ENCODE measurements around the gene TSPAN4.

Gene TSPAN4

DNA sequence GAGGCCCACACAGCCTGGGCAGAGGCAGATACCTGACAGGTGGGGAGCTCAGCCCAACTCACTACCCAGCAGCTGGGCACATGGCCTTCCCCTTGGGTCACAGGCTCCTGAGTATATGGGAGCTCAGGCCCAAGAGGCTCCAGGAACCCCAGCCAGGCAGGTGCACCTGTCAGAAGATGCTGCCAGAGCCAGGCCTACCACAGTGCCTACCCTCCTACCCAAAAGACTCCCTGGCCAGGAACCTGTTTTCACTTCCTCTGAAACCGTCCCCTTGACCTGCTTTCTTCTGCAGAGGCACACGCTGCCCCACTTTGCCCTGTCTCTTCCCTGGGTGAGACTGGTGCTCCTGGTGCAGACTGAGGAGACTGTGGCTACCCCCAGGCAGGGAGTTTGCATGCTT is 65.0 kb downstream of the TSPAN4 start:
- no peak overlapping the region for H3K18ac ChIP-seq (ENCODE audit: low read length)
- H3K4me2 ChIP-seq (ENCODE audit: low read length) = no peak overlapping the region
- H3K27ac ChIP-seq (ENCODE audit: low read depth, low read length) = no peak overlapping the region
- no peaks in the 10 kb centered on the region for H3K27me3 ChIP-seq (ENCODE audit: insufficient read depth, low read length, poor library complexity)
- no peak overlapping the region for H3K23ac ChIP-seq (ENCODE audit: low read length)
- no peak overlapping the region for H4K8ac ChIP-seq (ENCODE audit: low read depth, low read length)
- H3K4me1 ChIP-seq (ENCODE audit: control insufficient read depth, low read depth, low read length) = peaks cover 2% of the 10 kb centered on the region
- H3K9ac ChIP-seq (ENCODE audit: low read length) = no peak overlapping the region
- H3K4me3 ChIP-seq (ENCODE audit: low read length) = no peak overlapping the region
- H2BK120ac ChIP-seq (ENCODE audit: low read depth, low read length) = no peak overlapping the region
- DNase-seq = no peak
- no peak overlapping the region for H3K4ac ChIP-seq (ENCODE audit: low read depth, low read length)
- WGBS (ENCODE audit: extremely low coverage, insufficient coverage, low lambda C conversion rate) = no CpG with 5 or more reads among the region's 2 CpGs
- H3K36me3 ChIP-seq (ENCODE audit: control insufficient read depth, insufficient read depth, low read length) = peaks cover 9% of the 10 kb centered on the region
- H2BK5ac ChIP-seq (ENCODE audit: low read length) = no peak overlapping the region
- peaks cover 24% of the 10 kb centered on the region for H3K79me2 ChIP-seq (ENCODE audit: control insufficient read depth, insufficient read depth, low read length)
- H3K56ac ChIP-seq (ENCODE audit: low read length) = no peak overlapping the region
- no peak overlapping the region for H2BK15ac ChIP-seq (replicated peaks; ENCODE audit: low read depth)
- peaks cover 17% of the 10 kb centered on the region for H3K79me1 ChIP-seq (ENCODE audit: low read length)
- no peak overlapping the region for H4K5ac ChIP-seq (ENCODE audit: low read length)
- H2AK5ac ChIP-seq (ENCODE audit: low read length) = no peak overlapping the region

DNA sequence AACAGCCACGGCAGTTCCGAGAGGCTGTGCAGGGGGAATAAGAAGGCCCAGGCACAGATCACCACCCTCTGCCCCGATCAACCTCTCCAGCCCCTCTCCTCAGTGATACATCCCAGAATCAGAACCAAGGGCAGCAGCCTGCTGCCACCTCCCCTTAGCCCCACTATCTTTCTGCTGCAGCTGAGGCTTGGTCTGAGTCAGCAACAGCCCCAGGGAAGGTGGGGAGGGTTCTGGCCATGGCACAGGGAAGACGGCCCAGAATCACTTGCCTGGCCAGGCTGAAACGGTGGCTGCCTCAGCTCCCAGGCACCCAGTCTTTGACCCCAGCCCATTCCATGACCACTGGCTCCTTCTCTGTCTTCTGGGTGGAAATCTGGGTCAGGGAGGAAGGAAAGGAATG is 65.6 kb downstream of the TSPAN4 start:
- no CpG with 5 or more reads among the region's 5 CpGs for WGBS (ENCODE audit: extremely low coverage, insufficient coverage, low lambda C conversion rate)
- no peak overlapping the region for H3K18ac ChIP-seq (ENCODE audit: low read length)
- H3K23ac ChIP-seq (ENCODE audit: low read length) = no peak overlapping the region
- peaks cover 2% of the 10 kb centered on the region for H3K4me1 ChIP-seq (ENCODE audit: control insufficient read depth, low read depth, low read length)
- H3K56ac ChIP-seq (ENCODE audit: low read length) = no peak overlapping the region
- peaks cover 4% of the 10 kb centered on the region for H3K36me3 ChIP-seq (ENCODE audit: control insufficient read depth, insufficient read depth, low read length)
- no peaks in the 10 kb centered on the region for H3K27me3 ChIP-seq (ENCODE audit: insufficient read depth, low read length, poor library complexity)
- no peak overlapping the region for H2BK15ac ChIP-seq (replicated peaks; ENCODE audit: low read depth)
- no peak overlapping the region for H2AK5ac ChIP-seq (ENCODE audit: low read length)
- peaks cover 24% of the 10 kb centered on the region for H3K79me2 ChIP-seq (ENCODE audit: control insufficient read depth, insufficient read depth, low read length)
- no peak overlapping the region for H2BK120ac ChIP-seq (ENCODE audit: low read depth, low read length)
- H3K79me1 ChIP-seq (ENCODE audit: low read length) = peaks cover 17% of the 10 kb centered on the region
- no peak overlapping the region for H4K5ac ChIP-seq (ENCODE audit: low read length)
- DNase-seq = no peak
- H3K27ac ChIP-seq (ENCODE audit: low read depth, low read length) = no peak overlapping the region
- no peak overlapping the region for H2BK5ac ChIP-seq (ENCODE audit: low read length)
- H3K4me3 ChIP-seq (ENCODE audit: low read length) = no peak overlapping the region
- no peak overlapping the region for H3K9ac ChIP-seq (ENCODE audit: low read length)
- no peak overlapping the region for H3K4ac ChIP-seq (ENCODE audit: low read depth, low read length)
- H4K8ac ChIP-seq (ENCODE audit: low read depth, low read length) = no peak overlapping the region
- no peak overlapping the region for H3K4me2 ChIP-seq (ENCODE audit: low read length)

DNA sequence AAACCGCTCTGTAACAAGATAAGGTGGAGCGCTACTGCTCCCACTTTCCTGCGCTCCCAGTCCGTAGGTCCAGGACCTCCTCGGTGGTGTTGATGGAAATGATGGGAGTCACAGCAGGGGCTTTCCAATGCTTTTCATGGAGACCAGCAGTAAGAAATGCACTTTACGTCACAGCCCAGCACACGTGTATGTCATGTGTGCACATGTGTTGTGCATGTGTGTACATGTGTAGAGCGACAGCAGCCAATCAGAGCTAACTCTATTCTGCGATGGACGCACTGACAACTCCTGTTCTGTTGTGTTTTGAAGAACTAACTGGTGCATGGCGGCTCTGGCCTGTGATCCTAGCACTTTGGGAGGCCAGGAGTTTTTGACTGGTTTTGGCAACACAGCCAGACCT is 66.8 kb downstream of the TSPAN4 start:
- peaks cover 17% of the 10 kb centered on the region for H3K79me1 ChIP-seq (ENCODE audit: low read length)
- no peak overlapping the region for H2BK120ac ChIP-seq (ENCODE audit: low read depth, low read length)
- no CpG with 5 or more reads among the region's 11 CpGs for WGBS (ENCODE audit: extremely low coverage, insufficient coverage, low lambda C conversion rate)
- no peaks in the 10 kb centered on the region for H3K27me3 ChIP-seq (ENCODE audit: insufficient read depth, low read length, poor library complexity)
- no peak overlapping the region for H3K27ac ChIP-seq (ENCODE audit: low read depth, low read length)
- peaks cover 2% of the 10 kb centered on the region for H3K4me1 ChIP-seq (ENCODE audit: control insufficient read depth, low read depth, low read length)
- H3K79me2 ChIP-seq (ENCODE audit: control insufficient read depth, insufficient read depth, low read length) = peaks cover 24% of the 10 kb centered on the region
- H4K8ac ChIP-seq (ENCODE audit: low read depth, low read length) = no peak overlapping the region
- no peak overlapping the region for H2AK5ac ChIP-seq (ENCODE audit: low read length)
- H3K23ac ChIP-seq (ENCODE audit: low read length) = no peak overlapping the region
- peak overlapping the region; percentile 99 for H3K56ac ChIP-seq (ENCODE audit: low read length)
- no peak overlapping the region for H2BK5ac ChIP-seq (ENCODE audit: low read length)
- H3K36me3 ChIP-seq (ENCODE audit: control insufficient read depth, insufficient read depth, low read length) = peaks cover 2% of the 10 kb centered on the region
- H3K4me2 ChIP-seq (ENCODE audit: low read length) = no peak overlapping the region
- H3K4me3 ChIP-seq (ENCODE audit: low read length) = no peak overlapping the region
- no peak overlapping the region for H4K5ac ChIP-seq (ENCODE audit: low read length)
- no peak overlapping the region for H3K18ac ChIP-seq (ENCODE audit: low read length)
- no peak overlapping the region for H3K4ac ChIP-seq (ENCODE audit: low read depth, low read length)
- H2BK15ac ChIP-seq (replicated peaks; ENCODE audit: low read depth) = no peak overlapping the region
- DNase-seq = no peak
- H3K9ac ChIP-seq (ENCODE audit: low read length) = peak overlapping the region; percentile 98

DNA sequence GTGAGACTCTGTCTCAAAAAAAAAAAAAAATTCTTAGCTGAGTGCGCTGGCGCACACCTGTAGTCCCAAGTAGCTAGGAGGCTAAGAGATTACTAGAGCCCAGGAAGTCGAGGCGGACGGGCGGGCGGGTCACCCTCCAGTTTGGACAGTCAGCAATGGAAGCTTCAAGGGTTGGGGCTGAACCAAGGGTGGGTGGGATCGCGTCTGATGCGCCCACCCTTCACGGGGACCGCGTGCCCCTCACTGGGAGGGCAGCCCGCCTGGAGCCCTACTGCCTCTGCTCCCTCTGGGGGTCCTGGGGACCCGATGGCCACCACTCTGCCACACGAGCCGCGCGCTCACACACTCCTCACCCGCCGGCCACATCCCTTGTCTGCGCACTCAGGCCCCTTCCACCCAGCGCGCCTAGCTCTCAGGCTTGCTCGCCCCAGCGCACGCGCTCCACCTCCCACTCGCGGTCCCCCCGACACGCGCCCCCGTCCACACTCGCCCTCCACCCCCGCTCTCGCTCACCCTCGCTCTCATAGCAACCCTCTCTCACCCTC is 67.5 kb downstream of the TSPAN4 start:
- peak overlapping the region; percentile 99 for H3K56ac ChIP-seq (ENCODE audit: low read length)
- H3K4me3 ChIP-seq (ENCODE audit: low read length) = peak overlapping the region; percentile 90
- H3K27ac ChIP-seq (ENCODE audit: low read depth, low read length) = no peak overlapping the region
- no peak overlapping the region for H3K23ac ChIP-seq (ENCODE audit: low read length)
- no peak overlapping the region for H2BK15ac ChIP-seq (replicated peaks; ENCODE audit: low read depth)
- H3K79me1 ChIP-seq (ENCODE audit: low read length) = peaks cover 17% of the 10 kb centered on the region
- no peak overlapping the region for H2BK120ac ChIP-seq (ENCODE audit: low read depth, low read length)
- H2BK5ac ChIP-seq (ENCODE audit: low read length) = no peak overlapping the region
- H3K27me3 ChIP-seq (ENCODE audit: insufficient read depth, low read length, poor library complexity) = no peaks in the 10 kb centered on the region
- peak overlapping the region; percentile 84 for H3K4me2 ChIP-seq (ENCODE audit: low read length)
- no peak overlapping the region for H4K5ac ChIP-seq (ENCODE audit: low read length)
- no peak overlapping the region for H3K4ac ChIP-seq (ENCODE audit: low read depth, low read length)
- no peak overlapping the region for H4K8ac ChIP-seq (ENCODE audit: low read depth, low read length)
- peaks cover 2% of the 10 kb centered on the region for H3K4me1 ChIP-seq (ENCODE audit: control insufficient read depth, low read depth, low read length)
- H3K36me3 ChIP-seq (ENCODE audit: control insufficient read depth, insufficient read depth, low read length) = peaks cover 2% of the 10 kb centered on the region
- no peak for DNase-seq
- H3K9ac ChIP-seq (ENCODE audit: low read length) = peak overlapping the region; percentile 98
- H2AK5ac ChIP-seq (ENCODE audit: low read length) = no peak overlapping the region
- whole genome bisulfite sequencing (ENCODE audit: extremely low coverage, insufficient coverage, low lambda C conversion rate) = no CpG with 5 or more reads among the region's 38 CpGs
- H3K79me2 ChIP-seq (ENCODE audit: control insufficient read depth, insufficient read depth, low read length) = peaks cover 24% of the 10 kb centered on the region
- no peak overlapping the region for H3K18ac ChIP-seq (ENCODE audit: low read length)

DNA sequence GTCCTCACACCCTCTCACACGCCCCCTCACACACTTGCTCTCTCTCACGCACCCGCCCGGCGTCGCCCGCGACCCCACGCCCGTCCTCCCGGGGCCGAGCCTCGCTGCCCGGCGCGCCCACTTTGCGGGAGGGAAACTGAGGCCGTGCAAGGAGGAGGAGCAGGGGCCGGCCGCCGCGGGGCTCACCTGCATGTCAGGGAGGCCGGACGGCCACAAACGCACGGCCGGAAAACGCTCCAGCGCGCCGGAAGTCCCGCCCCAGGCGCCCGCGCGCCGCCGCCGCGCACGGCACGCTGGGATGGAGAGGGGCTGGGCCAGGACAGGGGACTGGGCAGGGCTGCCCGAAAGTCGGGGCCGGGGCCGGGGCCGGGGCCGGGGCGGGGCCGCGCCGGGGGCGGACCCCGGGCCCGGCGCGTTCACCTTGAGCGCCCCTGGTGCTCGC is 68.0 kb downstream of the TSPAN4 start, which contains the start of gene CHID1:
Gene CHID1 (minus strand): TSS at position 222 of the 442 bp plus-strand sequence. CDS start 5,994 bp downstream, outside the sequence.
- peak within 1 kb of the TSS; percentile 92 for H3K27ac ChIP-seq (ENCODE audit: low read depth, low read length)
- DNase-seq = peak; percentile 93
- no CpG with 5 or more reads among the region's 59 CpGs for WGBS (ENCODE audit: extremely low coverage, insufficient coverage, low lambda C conversion rate)

More for the DNA sequence above, 68.0 kb downstream of the TSPAN4 start, which contains the start of gene CHID1:
- Histone ChIP-seq H3K4ac (ENCODE audit: low read depth, low read length) (peak within 1 kb of the TSS; percentile 38), H3K18ac (ENCODE audit: low read length) (peak within 1 kb of the TSS; percentile 89), H3K36me3 (ENCODE audit: control insufficient read depth, insufficient read depth, low read length) (peaks cover 2% of the 10 kb centered on the region), H3K56ac (ENCODE audit: low read length) (peak within 1 kb of the TSS; percentile 99), H3K4me3 (ENCODE audit: low read length) (peak within 1 kb of the TSS; percentile 90), H3K4me2 (ENCODE audit: low read length) (peak within 1 kb of the TSS; percentile 87), H3K27me3 (ENCODE audit: insufficient read depth, low read length, poor library complexity) (no peaks in the 10 kb centered on the region), H3K23ac (ENCODE audit: low read length) (peak within 1 kb of the TSS; percentile 57), H3K9ac (ENCODE audit: low read length) (peak within 1 kb of the TSS; percentile 98), H2BK120ac (ENCODE audit: low read depth, low read length) (no peak within 1 kb of the TSS), H2BK15ac (replicated peaks; ENCODE audit: low read depth) (no peak within 1 kb of the TSS), H2BK5ac (ENCODE audit: low read length) (peak within 1 kb of the TSS; percentile 41), H2AK5ac (ENCODE audit: low read length) (peak within 1 kb of the TSS; percentile 43), H3K79me2 (ENCODE audit: control insufficient read depth, insufficient read depth, low read length) (peaks cover 24% of the 10 kb centered on the region), H4K5ac (ENCODE audit: low read length) (peak within 1 kb of the TSS; percentile 85), H3K79me1 (ENCODE audit: low read length) (peaks cover 17% of the 10 kb centered on the region), H3K4me1 (ENCODE audit: control insufficient read depth, low read depth, low read length) (peaks cover 2% of the 10 kb centered on the region), H4K8ac (ENCODE audit: low read depth, low read length) (no peak within 1 kb of the TSS)

All from mesendoderm (in vitro differentiated cells).